PC-3 (cell line): Measurements from ENCODE around the gene MRO. TPM values are rescaled to one million over a fixed set of nuclear protein-coding genes. Genes with fewer than 3 reads are reported as not detected.

Experiments used
- ATAC-seq: fragments of 200-7000 bp; cut with Tn5 transposase; 2 replicates; pipeline ENCODE4 v1.9.1; 2020; ENCODE audit warnings: mild to moderate bottlenecking, moderate library complexity
- BruUV-seq: library from RNA; stranded (reverse); fragments of 400-500 nt; replicated peaks from 2 replicates; lab custom pipeline; 2021; lab: Mats Ljungman, UMichigan
- CTCF ChIA-PET: fragments of 300-600 bp; sonication (Branson Sonifier 250); formaldehyde crosslinking; loops from one replicate; lab custom pipeline; 2022; ENCODE audit warnings: antibody characterized with exemption; lab: Charles Lee
- POLR2A ChIA-PET: fragments of 300-600 bp; sonication (Branson Sonifier 250); formaldehyde crosslinking; loops from one replicate; lab custom pipeline; 2022; ENCODE audit warnings: antibody characterized with exemption; ENCODE audit not compliant: unreplicated experiment; lab: Charles Lee
- DNase-seq: peaks from one replicate; pipeline ENCODE4 v3.0.0-alpha.2; 2015
- H2AFZ ChIP-seq: fragments of 300-600 bp; sonication (generic); 2 replicates; pipeline ENCODE4 v1.6.0; 2016; ENCODE audit warnings: antibody characterized with exemption, low read length
- H3F3A ChIP-seq: fragments of 300-600 bp; sonication (generic); one replicate; pipeline ENCODE4 v1.6.0; 2017; ENCODE audit warnings: antibody characterized with exemption, low read length, control low read depth, mild to moderate bottlenecking; ENCODE audit not compliant: unreplicated experiment
- H3K27ac ChIP-seq: fragments of 300-600 bp; sonication (generic); 2 replicates; pipeline ENCODE4 v1.5.1; 2016; ENCODE audit warnings: mild to moderate bottlenecking, low read length
- H3K27me3 ChIP-seq: fragments of 300-600 bp; sonication (generic); 2 replicates; pipeline ENCODE4 v1.6.1; 2016; ENCODE audit warnings: low read length, mixed read lengths
- H3K36me3 ChIP-seq: fragments of 300-600 bp; sonication (generic); 2 replicates; pipeline ENCODE4 v1.6.1; 2016; ENCODE audit warnings: low read depth, mixed run types, low read length, mixed read lengths
- H3K4me1 ChIP-seq: fragments of 300-600 bp; sonication (generic); 2 replicates; pipeline ENCODE4 v1.5.1; 2016; ENCODE audit warnings: low read length; ENCODE audit not compliant: insufficient read depth
- H3K4me2 ChIP-seq: fragments of 300-600 bp; sonication (generic); 2 replicates; pipeline ENCODE4 v1.6.0; 2016; ENCODE audit warnings: low read length
- H3K4me3 ChIP-seq: fragments of 300-600 bp; sonication (generic); 2 replicates; pipeline ENCODE4 v1.5.1; 2016; ENCODE audit warnings: mild to moderate bottlenecking, low read length, mixed read lengths
- H3K79me2 ChIP-seq: fragments of 300-600 bp; sonication (generic); 2 replicates; pipeline ENCODE4 v1.6.1; 2017; ENCODE audit warnings: low read length, mixed read lengths
- H3K9ac ChIP-seq: fragments of 300-600 bp; sonication (generic); 2 replicates; pipeline ENCODE4 v1.6.0; 2016; ENCODE audit warnings: mild to moderate bottlenecking, low read length
- H3K9me2 ChIP-seq: fragments of 300-600 bp; sonication (generic); replicated peaks from 2 replicates; pipeline ENCODE4 v1.6.1; 2016; ENCODE audit warnings: mixed run types, low read length, mixed read lengths
- H3K9me3 ChIP-seq: fragments of 300-600 bp; sonication (generic); 2 replicates; pipeline ENCODE4 v1.6.1; 2016; ENCODE audit warnings: low read length, mixed read lengths
- H4K20me1 ChIP-seq: fragments of 300-600 bp; sonication (generic); 2 replicates; pipeline ENCODE4 v1.6.1; 2016; ENCODE audit warnings: low read length, mixed read lengths
- EZH2 ChIP-seq: fragments of 300-600 bp; sonication (generic); IDR thresholded peaks from one replicate; pipeline ENCODE4 v1.6.1; 2017; ENCODE audit warnings: antibody characterized with exemption, mild to moderate bottlenecking, low read length; ENCODE audit not compliant: unreplicated experiment
- EZH2phosphoT487 ChIP-seq: fragments of 300-600 bp; sonication (generic); IDR thresholded peaks from 2 replicates; pipeline ENCODE4 v1.6.1; 2018; ENCODE audit warnings: mild to moderate bottlenecking, antibody characterized with exemption, low read length, borderline replicate concordance
- intact Hi-C: fragments of 100-400 bp; cut with micrococcal nuclease; formaldehyde crosslinking; loops from 2 replicates; pipeline ENCODE4 v1.9.0; 2023
- total RNA-seq: library from RNA; depleted of rRNA; stranded (reverse); fragments of >200 nt; gene quantifications from 2 replicates; pipeline ENCODE4 v1.2.3, GENCODE V29; 2014
- TF ChIP-seq, protein P1 (sequence below): fragments of 300-600 bp; sonication (generic); conservative IDR thresholded peaks from 2 replicates; pipeline ENCODE4 v1.5.1; 2017; ENCODE audit warnings: antibody characterized with exemption, low read depth, mild to moderate bottlenecking, low read length

MRO gene
- total RNA-seq, 1 experiment from 2014 or later, result 0.55 TPM

DNA sequence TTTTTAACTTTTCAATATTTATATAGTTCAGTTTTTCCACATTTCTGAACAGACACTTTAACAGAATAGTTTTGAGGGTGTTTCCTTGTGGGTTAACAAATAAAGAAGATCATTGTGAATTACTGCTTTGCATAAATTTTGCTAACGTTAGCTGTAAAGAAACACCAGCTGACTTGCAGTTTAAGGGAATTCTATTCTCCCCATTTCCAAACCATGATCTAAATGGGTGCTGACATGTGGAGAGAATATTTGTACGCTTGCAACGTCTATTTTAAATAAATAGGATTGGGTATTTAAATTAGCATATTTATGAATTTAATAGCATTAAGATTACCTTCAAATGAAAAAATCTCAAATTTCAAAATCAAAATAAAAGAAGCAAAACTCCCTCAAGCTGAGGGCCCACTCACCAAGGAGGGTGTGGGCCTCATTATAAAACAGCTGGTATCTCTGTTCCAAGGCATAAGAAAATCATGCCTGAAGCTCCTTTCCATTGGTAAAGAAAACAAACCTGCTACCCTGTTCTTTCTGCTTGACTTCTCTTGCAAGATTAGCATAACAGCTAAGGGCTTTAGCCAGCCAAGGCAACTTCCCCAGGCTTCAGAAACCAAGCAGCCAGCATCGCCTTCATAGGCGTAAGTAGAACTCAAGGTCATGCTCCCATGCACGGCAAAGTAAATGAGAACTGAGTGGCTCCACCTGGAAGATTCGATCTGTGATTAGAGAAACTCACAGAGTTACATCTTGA lies 3.2 kb downstream of the MRO start:
- no peaks in the 10 kb centered on the region for H4K20me1 ChIP-seq
- no peaks in the 10 kb centered on the region for H3F3A ChIP-seq
- no peak overlapping the region for H2AFZ ChIP-seq
- no peaks in the 10 kb centered on the region for H3K9me2 ChIP-seq
- H3K79me2 ChIP-seq, result no peaks in the 10 kb centered on the region
- BruUV-seq, result no TSS peak
- intact Hi-C loops, result no loop called here
- no peak for DNase-seq
- H3K4me3 ChIP-seq, result no peak overlapping the region
- no peak overlapping the region for H3K27ac ChIP-seq
- no peaks in the 10 kb centered on the region for H3K4me1 ChIP-seq
- H3K27me3 ChIP-seq, result no peaks in the 10 kb centered on the region
- H3K9me3 ChIP-seq, result no peaks in the 10 kb centered on the region
- H3K36me3 ChIP-seq, result no peaks in the 10 kb centered on the region
- TF ChIP-seq, protein P1, sequence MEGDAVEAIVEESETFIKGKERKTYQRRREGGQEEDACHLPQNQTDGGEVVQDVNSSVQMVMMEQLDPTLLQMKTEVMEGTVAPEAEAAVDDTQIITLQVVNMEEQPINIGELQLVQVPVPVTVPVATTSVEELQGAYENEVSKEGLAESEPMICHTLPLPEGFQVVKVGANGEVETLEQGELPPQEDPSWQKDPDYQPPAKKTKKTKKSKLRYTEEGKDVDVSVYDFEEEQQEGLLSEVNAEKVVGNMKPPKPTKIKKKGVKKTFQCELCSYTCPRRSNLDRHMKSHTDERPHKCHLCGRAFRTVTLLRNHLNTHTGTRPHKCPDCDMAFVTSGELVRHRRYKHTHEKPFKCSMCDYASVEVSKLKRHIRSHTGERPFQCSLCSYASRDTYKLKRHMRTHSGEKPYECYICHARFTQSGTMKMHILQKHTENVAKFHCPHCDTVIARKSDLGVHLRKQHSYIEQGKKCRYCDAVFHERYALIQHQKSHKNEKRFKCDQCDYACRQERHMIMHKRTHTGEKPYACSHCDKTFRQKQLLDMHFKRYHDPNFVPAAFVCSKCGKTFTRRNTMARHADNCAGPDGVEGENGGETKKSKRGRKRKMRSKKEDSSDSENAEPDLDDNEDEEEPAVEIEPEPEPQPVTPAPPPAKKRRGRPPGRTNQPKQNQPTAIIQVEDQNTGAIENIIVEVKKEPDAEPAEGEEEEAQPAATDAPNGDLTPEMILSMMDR, result no peak
- no peak for TF ChIP-seq EZH2phosphoT487
- TF ChIP-seq EZH2, result no peak
- no peak for ATAC-seq
- no peak overlapping the region for H3K4me2 ChIP-seq
- H3K9ac ChIP-seq, result no peak overlapping the region
- CTCF ChIA-PET, result no interaction called here
- POLR2A ChIA-PET, result no interaction called here

DNA sequence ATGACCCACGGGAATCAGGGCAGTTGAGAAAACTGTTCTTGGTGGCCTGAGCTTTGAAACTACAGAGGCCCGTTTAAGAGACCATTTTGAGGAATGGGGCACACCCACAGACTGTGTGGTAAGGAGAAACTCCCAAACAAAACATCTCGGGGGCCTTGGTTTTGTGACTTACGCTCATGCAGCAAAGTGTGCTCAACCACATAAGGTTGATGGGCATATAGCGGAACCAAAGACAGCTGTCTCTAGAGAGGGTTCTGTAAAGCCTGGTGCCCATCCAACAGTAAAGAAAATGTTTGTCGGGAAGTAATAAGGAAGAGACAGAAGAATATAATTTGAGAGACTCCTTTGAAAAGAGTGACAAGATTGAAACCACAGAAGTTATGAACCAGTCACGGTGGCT lies 5.4 kb downstream of the MRO start:
- Histone ChIP-seq H3K4me2 (no peak overlapping the region), H3K79me2 (no peaks in the 10 kb centered on the region), H3K4me1 (no peaks in the 10 kb centered on the region), H3K4me3 (no peak overlapping the region), H3K36me3 (no peaks in the 10 kb centered on the region), H3K9me2 (no peaks in the 10 kb centered on the region), H3F3A (no peaks in the 10 kb centered on the region), H3K27me3 (no peaks in the 10 kb centered on the region), H3K9me3 (no peaks in the 10 kb centered on the region), H3K9ac (no peak overlapping the region), H3K27ac (no peak overlapping the region), H4K20me1 (no peaks in the 10 kb centered on the region), H2AFZ (no peak overlapping the region)
- no TSS peak for BruUV-seq
- TF ChIP-seq EZH2 (no peak), EZH2phosphoT487 (no peak)
- TF ChIP-seq, protein P1, result no peak
- DNase-seq, result no peak
- CTCF ChIA-PET, result no interaction called here
- intact Hi-C loops, result no loop called here
- POLR2A ChIA-PET, result no interaction called here
- no peak for ATAC-seq

DNA sequence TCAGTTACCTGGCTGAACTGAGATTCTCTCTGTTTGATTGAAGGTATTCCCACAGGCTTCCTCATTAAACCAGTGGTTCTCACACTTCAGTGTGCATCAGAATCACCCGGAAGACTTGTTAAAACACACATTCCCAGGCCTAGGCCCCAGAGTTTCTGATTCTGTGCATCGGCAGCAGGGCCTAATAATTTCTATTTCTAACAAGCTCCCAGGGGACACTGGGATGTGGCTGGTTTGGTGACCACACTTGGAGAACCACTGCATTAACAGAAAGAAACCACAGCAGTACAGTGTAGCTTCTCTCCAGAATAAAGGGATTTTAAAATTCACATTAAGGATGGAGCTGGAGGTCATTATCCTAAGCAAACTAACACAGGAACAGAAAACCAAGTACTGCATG lies 6.5 kb downstream of the MRO start:
- Histone ChIP-seq H3K4me3 (no peak overlapping the region), H3K9me2 (no peaks in the 10 kb centered on the region), H3K4me2 (no peak overlapping the region), H3K79me2 (no peaks in the 10 kb centered on the region), H3K27me3 (no peaks in the 10 kb centered on the region), H3K27ac (no peak overlapping the region), H3K4me1 (no peaks in the 10 kb centered on the region), H2AFZ (no peak overlapping the region), H3K9ac (no peak overlapping the region), H4K20me1 (no peaks in the 10 kb centered on the region), H3K9me3 (no peaks in the 10 kb centered on the region), H3F3A (no peaks in the 10 kb centered on the region), H3K36me3 (no peaks in the 10 kb centered on the region)
- BruUV-seq, result no TSS peak
- intact Hi-C loops, result no loop called here
- ChIA-PET POLR2A (no interaction called here), CTCF (no interaction called here)
- ATAC-seq (no peak), DNase-seq (no peak)
- no peak for TF ChIP-seq EZH2
- no peak for TF ChIP-seq EZH2phosphoT487
- TF ChIP-seq, protein P1, result no peak
